KOPT-K1 (cell line): ENCODE data around the gene NDUFA13.

Experiments
- H3K27ac ChIP-seq: fragments of 200-600 bp; sonication (generic); 2 replicates; pipeline ENCODE4 v1.5.1; 2016; ENCODE audit warnings: antibody characterized with exemption, mild to moderate bottlenecking, low read depth, low read length; ENCODE audit not compliant: poor library complexity, severe bottlenecking
- H3K36me3 ChIP-seq: fragments of 200-600 bp; sonication (generic); 2 replicates; pipeline ENCODE4 v1.5.1; 2017; ENCODE audit warnings: antibody characterized with exemption, mild to moderate bottlenecking, low read length, moderate library complexity; ENCODE audit not compliant: insufficient read depth
- H3K9me3 ChIP-seq: fragments of 200-600 bp; sonication (generic); 2 replicates; pipeline ENCODE4 v1.5.1; 2017; ENCODE audit warnings: antibody characterized with exemption, low read length, mild to moderate bottlenecking; ENCODE audit not compliant: insufficient read depth, poor library complexity, severe bottlenecking

Gene NDUFA13

GRCh38 chr19:19499272-19499995 lies 16.6 kb upstream of the NDUFA13 start:
- Histone ChIP-seq H3K9me3 (no peaks in the 10 kb centered on the region), H3K27ac (no peak overlapping the region), H3K36me3 (peaks cover 100% of the 10 kb centered on the region)

DNA sequence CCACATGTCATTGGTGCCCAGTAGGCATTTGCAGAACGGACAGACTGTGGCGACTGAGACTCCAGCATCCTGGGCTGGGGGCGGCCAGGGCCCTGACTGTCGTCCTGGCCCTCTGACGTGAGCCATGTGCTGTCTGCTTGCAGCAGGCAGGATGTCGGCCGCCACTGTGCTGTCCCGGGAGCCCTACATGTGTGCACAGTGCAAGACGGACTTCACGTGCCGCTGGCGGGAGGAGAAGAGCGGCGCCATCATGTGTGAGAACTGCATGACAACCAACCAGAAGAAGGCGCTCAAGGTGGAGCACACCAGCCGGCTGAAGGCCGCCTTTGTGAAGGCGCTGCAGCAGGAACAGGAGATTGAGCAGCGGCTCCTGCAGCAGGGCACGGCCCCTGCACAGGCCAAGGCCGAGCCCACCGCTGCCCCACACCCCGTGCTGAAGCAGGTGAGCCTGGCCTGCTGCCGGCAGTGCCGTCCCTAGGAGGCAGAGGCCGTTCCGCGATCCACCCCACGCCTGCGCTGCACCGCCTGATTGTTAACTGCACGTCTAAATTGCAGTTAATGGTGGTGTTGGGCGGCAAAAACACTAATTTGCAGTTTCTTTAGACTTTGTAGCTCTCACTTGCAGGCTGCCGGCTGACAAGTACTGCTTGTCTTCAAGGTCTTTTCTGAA lies 14.9 kb upstream of the NDUFA13 start:
- Histone ChIP-seq H3K9me3 (no peaks in the 10 kb centered on the region), H3K36me3 (peaks cover 100% of the 10 kb centered on the region), H3K27ac (no peak overlapping the region)

DNA sequence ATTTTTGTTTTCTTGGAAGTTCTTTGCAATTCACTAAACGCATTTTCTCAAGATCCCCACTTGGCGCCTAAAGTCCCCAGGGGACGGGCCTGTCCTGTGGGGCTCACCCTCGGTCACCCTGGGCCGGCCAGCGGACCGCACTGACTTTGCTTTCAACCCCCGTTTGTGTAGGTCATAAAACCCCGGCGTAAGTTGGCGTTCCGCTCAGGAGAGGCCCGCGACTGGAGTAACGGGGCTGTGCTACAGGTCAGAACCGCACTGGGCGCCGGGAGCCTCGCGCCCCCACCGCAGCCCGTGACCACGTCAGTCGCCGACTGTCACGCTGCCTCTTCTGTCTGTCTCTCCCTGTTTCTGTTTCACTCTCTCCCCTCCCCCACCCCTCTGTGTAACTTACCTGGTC lies 14.2 kb upstream of the NDUFA13 start:
- Histone ChIP-seq H3K27ac (no peak overlapping the region), H3K36me3 (peaks cover 100% of the 10 kb centered on the region), H3K9me3 (no peaks in the 10 kb centered on the region)

GRCh38 chr19:19502281-19502680 lies 13.7 kb upstream of the NDUFA13 start:
- H3K27ac ChIP-seq, result no peak overlapping the region
- no peaks in the 10 kb centered on the region for H3K9me3 ChIP-seq
- peaks cover 100% of the 10 kb centered on the region for H3K36me3 ChIP-seq

- Histone ChIP-seq H3K27ac (no peak overlapping the region), H3K36me3 (peaks cover 100% of the 10 kb centered on the region), H3K9me3 (no peaks in the 10 kb centered on the region)
Measured at GRCh38 chr19:19502808-19503602, 13.0 kb upstream of the NDUFA13 start.

- Histone ChIP-seq H3K27ac (no peak overlapping the region), H3K9me3 (no peaks in the 10 kb centered on the region), H3K36me3 (peaks cover 86% of the 10 kb centered on the region)
Measured at GRCh38 chr19:19504754-19505668, 11.0 kb upstream of the NDUFA13 start.

DNA sequence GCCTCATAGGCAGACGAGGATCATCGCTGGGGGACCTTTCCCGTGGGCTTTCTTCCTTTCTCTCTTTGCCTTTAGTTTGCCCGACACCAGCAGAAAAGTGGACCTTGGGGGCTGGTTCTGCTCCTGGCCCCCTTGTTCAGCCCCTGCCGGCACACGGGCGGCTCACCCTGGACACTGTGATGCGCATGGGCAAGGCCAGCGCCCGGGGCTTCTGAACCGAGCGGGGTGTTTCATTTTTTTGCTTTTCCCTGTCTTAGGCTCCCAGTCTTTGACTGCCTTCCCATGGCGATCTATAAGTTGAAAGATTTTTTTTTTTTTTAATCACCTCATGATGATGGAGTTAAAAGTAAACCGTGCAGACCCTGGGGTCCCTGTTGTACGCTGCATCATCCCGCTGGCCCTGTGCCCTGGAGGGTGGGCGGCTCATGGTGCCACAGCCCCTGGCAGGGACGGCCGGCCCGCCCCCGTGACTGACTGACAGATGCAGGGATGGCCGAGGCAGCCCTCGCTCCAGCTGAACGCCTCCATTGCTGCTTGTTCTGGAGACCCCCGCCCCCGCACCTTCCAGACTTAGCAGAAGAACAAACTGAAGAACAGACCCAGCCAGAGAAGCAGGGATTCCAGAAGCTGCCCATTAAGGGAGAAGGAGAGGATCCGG lies 10.2 kb upstream of the NDUFA13 start:
- Histone ChIP-seq H3K27ac (no peak overlapping the region), H3K9me3 (no peaks in the 10 kb centered on the region), H3K36me3 (peaks cover 78% of the 10 kb centered on the region)

- Histone ChIP-seq H3K36me3 (peaks cover 70% of the 10 kb centered on the region), H3K27ac (no peak overlapping the region), H3K9me3 (no peaks in the 10 kb centered on the region)
Measured at GRCh38 chr19:19506592-19506991, 9.4 kb upstream of the NDUFA13 start.

GRCh38 chr19:19507354-19507753 lies 8.7 kb upstream of the NDUFA13 start:
- H3K9me3 ChIP-seq, result no peaks in the 10 kb centered on the region
- no peak overlapping the region for H3K27ac ChIP-seq
- peaks cover 62% of the 10 kb centered on the region for H3K36me3 ChIP-seq

GRCh38 chr19:19508217-19508616 lies 7.8 kb upstream of the NDUFA13 start:
- Histone ChIP-seq H3K9me3 (no peaks in the 10 kb centered on the region), H3K36me3 (peaks cover 53% of the 10 kb centered on the region), H3K27ac (no peak overlapping the region)

GRCh38 chr19:19510432-19510831 lies 5.6 kb upstream of the NDUFA13 start:
- Histone ChIP-seq H3K9me3 (no peaks in the 10 kb centered on the region), H3K27ac (no peak overlapping the region), H3K36me3 (peaks cover 31% of the 10 kb centered on the region)

DNA sequence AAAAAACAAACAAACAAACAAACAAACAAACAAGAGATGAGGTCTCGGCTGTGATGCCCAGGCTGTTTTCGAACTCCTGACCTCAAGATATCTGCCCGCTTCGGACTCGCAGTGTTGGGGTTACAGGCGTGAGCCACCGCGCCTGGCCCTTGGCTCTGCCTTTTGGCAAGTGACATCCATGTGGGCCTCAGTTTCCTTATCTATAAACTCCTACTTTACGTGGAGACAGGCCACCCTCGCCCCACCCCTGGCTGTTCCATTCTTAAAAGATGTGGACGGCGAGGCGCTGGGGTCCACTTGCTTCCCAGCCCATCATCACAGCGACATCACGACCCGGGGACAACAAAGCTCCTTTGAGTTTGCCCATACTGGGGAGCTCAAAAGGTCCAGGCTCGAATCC lies 2.3 kb upstream of the NDUFA13 start:
- Histone ChIP-seq H3K27ac (no peak overlapping the region), H3K9me3 (no peaks in the 10 kb centered on the region), H3K36me3 (no peaks in the 10 kb centered on the region; the same call in 1 of the 2 replicates)

- H3K27ac ChIP-seq, result no peak overlapping the region
- no peaks in the 10 kb centered on the region for H3K9me3 ChIP-seq
- H3K36me3 ChIP-seq, result peaks cover 4% of the 10 kb centered on the region
Measured at GRCh38 chr19:19514215-19514657, 1.8 kb upstream of the NDUFA13 start.
